ENCODE measurements around the gene HOXA7. TPM values are rescaled to one million over a fixed set of nuclear protein-coding genes. Genes with fewer than 3 reads are reported as not detected.

HOXA7 gene
- total and polyA plus RNA-seq, 2 of the 8 experiments (the other 6 are each of a cell fraction or from before 2014, with no cell fraction given): 0.03 TPM; not detected in 1

DNA sequence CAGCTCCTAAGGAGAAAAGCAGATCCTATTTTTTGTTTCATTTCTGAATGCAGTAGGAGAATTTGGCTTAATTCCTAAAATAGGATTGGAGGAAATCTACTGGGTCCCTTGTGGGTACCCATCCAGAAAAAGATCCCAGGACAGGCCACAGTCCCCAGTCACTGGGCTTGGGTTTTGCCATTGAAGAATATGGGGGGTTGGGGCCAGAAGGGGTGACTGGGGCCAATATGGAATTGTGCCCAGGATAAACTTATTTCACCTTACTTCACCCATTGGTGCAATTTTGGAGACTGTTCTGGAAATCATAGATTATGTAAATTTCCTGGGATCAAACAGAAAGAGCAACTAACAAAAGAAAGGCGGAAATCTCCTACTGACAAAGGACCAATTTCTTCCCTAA lies 18.0 kb downstream of the HOXA7 start (continued):
- TF ChIP-seq CBX5 (IDR thresholded peaks at IDR 0.05; ENCODE audit: low read depth, low read length) (no peak), POU5F1 (IDR thresholded peaks at IDR 0.05; ENCODE audit: low read depth, low read length) (no peak), SUZ12 (IDR thresholded peaks at IDR 0.05; ENCODE audit: low read length) (no peak), KDM4A (IDR thresholded peaks at IDR 0.05; ENCODE audit: low read depth, low read length, severe bottlenecking) (no peak), KDM1A (IDR thresholded peaks at IDR 0.05; ENCODE audit: borderline replicate concordance, low read length) (no peak), SRF (IDR thresholded peaks at IDR 0.05; ENCODE audit: low read depth, low read length) (no peak), PHF8 (conservative IDR thresholded peaks at IDR 0.05; ENCODE audit: low read depth, low read length) (no peak), RFX5 (IDR thresholded peaks at IDR 0.05; ENCODE audit: borderline replicate concordance, low read depth, low read length) (no peak)

All from H1 (cell line).